H4 (cell line): ENCODE data around the gene GFI1B. TPM values are rescaled to one million over a fixed set of nuclear protein-coding genes. Genes with fewer than 3 reads are reported as not detected.
"Not testable (repeated sequence)": the region's sequence is repeated elsewhere in the genome, so short reads cannot be mapped to it uniquely, and the experiment has no call there.

Experiments used
- DNase-seq: peaks from one replicate; pipeline ENCODE4 v3.0.0-alpha.2; 2015; ENCODE audit warnings: low spot score
- total RNA-seq: library from RNA; depleted of rRNA; stranded (reverse); fragments of >200 nt; shearing (Covaris generic); gene quantifications from 2 replicates; pipeline ENCODE4 v1.2.3, GENCODE V29; 2014; rRNA removed

The GFI1B gene
- total RNA-seq, 1 experiment from 2014 or later = 0.10 TPM

- DNase-seq = no peak
Measured at GRCh38 chr9:133009906-133010582, 31.6 kb downstream of the GFI1B start.

GRCh38 chr9:133014696-133015095, 36.2 kb downstream of the GFI1B start:
- no peak for DNase-seq

- no peak for DNase-seq
Measured at GRCh38 chr9:133023117-133023890, 44.8 kb downstream of the GFI1B start.

- DNase-seq = no peak
Measured at GRCh38 chr9:133026426-133026825, 47.9 kb downstream of the GFI1B start.

GRCh38 chr9:133027134-133027533, 48.6 kb downstream of the GFI1B start:
- no peak for DNase-seq

GRCh38 chr9:133028221-133028620, 49.7 kb downstream of the GFI1B start:
- no peak for DNase-seq

- DNase-seq = no peak
Measured at GRCh38 chr9:133029994-133030316, 51.5 kb downstream of the GFI1B start.

GRCh38 chr9:133030317-133031129, 52.0 kb downstream of the GFI1B start, which contains the start of gene GTF3C5:
GTF3C5 (plus strand) TSS chr9:133030997; CDS start chr9:133031012, 15 bp downstream.
- DNase-seq = peak; percentile 98

- no peak for DNase-seq
Measured at GRCh38 chr9:133031130-133031422, 52.6 kb downstream of the GFI1B start.

- DNase-seq = no peak
Measured at GRCh38 chr9:133031496-133031911, 53.0 kb downstream of the GFI1B start.

GRCh38 chr9:133032171-133032570, 53.7 kb downstream of the GFI1B start:
- DNase-seq = no peak

- DNase-seq = no peak
Measured at GRCh38 chr9:133035669-133036068, 57.2 kb downstream of the GFI1B start.

- no peak for DNase-seq
Measured at GRCh38 chr9:133037775-133038515, 59.5 kb downstream of the GFI1B start.

GRCh38 chr9:133040892-133041479, 62.5 kb downstream of the GFI1B start:
- not testable (repeated sequence) for DNase-seq

Other genes with a start within 250 kb of the GFI1B start
- 0.21 and 0.27 TPM in 2 replicates for gene AK8, start 100.4 kb upstream of the GFI1B start, total RNA-seq
- 2.9 and 3.3 TPM in 2 replicates for gene SPACA9, start 99.8 kb upstream of the GFI1B start, total RNA-seq
- 17.7 and 22.4 TPM in 2 replicates for gene TSC1, start 34.1 kb upstream of the GFI1B start, total RNA-seq
- 52.5 and 54.6 TPM in 2 replicates for gene GTF3C5, start 52.3 kb downstream of the GFI1B start, total RNA-seq
- 0.06 and 0.14 TPM in 2 replicates for gene CEL, start 83.3 kb downstream of the GFI1B start, total RNA-seq
- 11.9 and 12.6 TPM in 2 replicates for gene RALGDS, start 142.5 kb downstream of the GFI1B start, total RNA-seq
- not detected in 2 replicates for gene GBGT1, start 185.2 kb downstream of the GFI1B start, total RNA-seq
- not detected in 2 replicates for gene OBP2B, start 230.6 kb downstream of the GFI1B start, total RNA-seq